SK-N-DZ (cell line): ENCODE results near the gene KRT37.
"Not testable (repeated sequence)": the region's sequence is repeated elsewhere in the genome, so short reads cannot be mapped to it uniquely, and the experiment has no call there.

Experiments used
- DNase-seq: peaks from one replicate; pipeline ENCODE4 v3.0.0-alpha.2; 2015; ENCODE audit warnings: low spot score

Gene KRT37

DNA sequence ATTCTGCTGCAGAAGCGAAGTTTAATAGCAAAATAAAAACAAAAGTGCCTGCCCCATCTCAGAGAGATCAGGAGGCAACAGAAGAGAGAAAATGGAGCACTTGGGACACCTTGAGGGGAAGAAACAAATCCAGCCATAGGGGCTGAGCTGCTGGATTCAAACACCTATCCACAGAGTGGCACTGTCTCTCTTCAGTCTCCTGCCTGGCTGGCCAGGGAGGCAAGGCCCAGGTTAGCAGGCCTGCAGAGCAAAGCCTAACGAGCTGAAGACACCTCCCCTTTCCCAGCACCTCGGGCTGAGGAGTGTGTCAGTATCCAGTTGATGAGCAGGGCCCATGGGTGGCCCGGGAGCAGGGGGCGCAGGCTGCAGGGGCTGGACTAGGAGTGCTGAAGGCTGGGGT lies 18.2 kb downstream of the KRT37 start:
- no peak for DNase-seq

DNA sequence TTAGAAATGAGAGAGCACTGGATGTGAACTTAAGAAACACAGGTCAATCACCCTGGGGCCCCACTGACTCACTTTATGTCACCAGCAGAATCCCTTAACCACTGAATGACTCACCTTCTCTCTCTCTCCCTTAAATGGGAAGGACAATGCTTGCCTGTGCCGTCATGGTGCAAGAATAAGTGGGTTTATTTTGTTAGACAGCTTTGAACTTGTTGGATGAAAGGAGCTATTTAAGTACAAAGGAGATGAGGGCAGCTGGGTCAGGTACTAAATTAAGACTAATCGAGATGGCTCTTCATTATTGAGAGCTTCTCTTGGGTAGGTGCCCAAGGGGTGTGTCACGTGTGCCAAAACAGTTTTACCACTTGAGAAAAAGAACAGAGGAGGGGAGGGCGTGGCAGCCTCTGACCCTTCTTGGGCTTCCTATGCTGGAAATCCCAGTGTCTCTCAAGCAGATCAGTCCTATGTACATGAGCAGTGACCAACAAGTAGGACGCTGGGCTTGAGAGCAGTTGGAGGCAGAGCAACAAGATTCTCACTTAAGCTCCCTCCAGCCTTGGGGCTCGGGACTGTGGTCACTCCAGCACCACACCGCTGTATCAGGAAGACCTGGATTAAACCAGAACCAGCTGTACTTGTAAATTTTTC lies 20.2 kb downstream of the KRT37 start:
- DNase-seq, result no peak

GRCh38 chr17:41403404-41404023 lies 20.9 kb downstream of the KRT37 start:
- no peak for DNase-seq

DNA sequence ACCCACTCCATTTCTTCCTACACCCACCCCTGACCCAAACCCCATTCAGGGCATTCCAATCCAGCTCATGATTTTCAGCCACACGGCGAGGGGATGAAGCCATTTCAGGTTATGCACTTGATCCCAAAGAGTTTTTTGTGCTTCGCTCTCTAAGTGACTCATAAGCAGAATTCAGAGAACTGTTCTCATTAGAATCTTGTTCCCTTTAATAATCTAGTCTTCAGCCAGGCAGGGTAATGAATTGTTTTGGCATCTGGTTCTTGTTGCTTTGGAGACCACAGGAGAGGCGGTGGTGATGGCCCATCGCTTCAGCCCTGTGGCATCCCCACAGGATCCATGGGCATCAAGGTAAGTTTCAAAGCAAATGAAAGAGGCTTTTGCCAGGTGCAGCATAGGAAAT lies 22.2 kb downstream of the KRT37 start:
- no peak for DNase-seq

DNA sequence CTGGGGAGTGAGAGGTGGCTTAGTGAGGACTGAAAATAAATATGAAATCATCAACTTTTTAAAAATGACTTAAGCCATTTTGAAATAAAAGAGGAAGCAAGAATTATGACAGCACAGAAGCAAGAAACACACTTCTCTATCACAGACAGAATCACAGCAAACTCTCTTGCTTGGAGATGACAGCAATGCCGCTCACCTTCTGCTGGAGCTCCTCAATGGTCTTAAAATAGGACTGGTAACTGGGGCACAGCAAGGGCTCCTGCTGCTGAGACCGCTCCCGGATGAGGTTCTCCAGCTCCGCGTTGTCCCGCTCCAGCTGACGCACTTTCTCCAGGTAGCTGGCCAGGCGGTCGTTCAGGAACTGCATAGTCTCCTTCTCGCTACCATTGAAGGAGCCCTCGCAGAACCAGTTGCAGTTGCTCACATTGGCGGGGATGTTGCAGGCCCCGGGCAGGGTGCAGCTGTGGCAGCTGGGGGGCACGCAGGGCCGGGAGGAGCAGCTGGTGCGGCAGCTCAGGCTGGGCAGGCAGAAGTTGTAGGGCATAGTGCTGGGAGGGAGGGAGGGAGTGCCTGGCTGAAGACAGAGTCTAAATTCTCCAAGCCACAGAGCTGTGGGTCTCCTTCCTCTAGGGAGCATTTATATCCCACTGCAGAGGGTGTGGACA lies 27.3 kb downstream of the KRT37 start, which contains the start of gene KRT31:
KRT31 (minus strand) TSS at position 613 of the 665 bp plus-strand sequence; CDS start at position 544, 69 bp downstream.
- DNase-seq, result no peak

GRCh38 chr17:41396340-41396739 lies 28.0 kb downstream of the KRT37 start:
- DNase-seq, result no peak

- no peak for DNase-seq
Measured at GRCh38 chr17:41395611-41396010, 28.8 kb downstream of the KRT37 start.

GRCh38 chr17:41395044-41395443 lies 29.3 kb downstream of the KRT37 start:
- not testable (repeated sequence) for DNase-seq

DNA sequence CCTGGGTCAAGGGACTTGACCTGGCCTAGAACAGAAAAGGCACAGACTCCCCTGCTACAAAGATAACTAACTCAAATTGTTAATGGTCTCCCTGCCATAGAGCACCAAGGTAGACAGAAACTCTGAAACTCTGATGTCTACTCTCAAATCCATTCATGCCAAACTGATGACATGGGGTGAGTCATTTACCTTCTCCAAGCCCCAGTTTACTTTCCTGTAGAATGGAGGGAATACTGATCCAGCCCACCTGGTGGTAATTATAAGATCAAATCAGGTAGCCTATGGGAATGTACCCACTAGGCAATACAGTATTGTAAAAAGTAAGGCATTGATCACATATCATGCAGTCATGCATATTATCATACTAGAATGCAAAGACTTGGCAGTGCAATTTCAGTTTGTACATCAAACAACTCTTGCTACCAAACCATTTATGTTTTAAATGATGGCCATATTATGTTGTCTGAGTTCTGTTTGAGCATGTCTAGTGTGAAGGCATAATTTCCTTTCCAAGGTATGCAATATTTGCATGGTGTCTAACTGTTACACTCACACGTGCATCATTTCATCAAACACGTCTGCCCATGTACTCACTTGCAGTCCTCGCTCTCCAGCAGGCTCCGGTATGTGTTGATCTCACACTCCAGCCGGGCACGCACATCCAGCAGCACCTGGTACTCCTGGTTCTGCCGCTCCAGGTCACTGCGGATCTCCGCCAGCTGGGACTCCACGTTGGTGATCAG lies 30.0 kb downstream of the KRT37 start:
- DNase-seq, result no peak

GRCh38 chr17:41393826-41394225 lies 30.6 kb downstream of the KRT37 start:
- no peak for DNase-seq

- no peak for DNase-seq
Measured at GRCh38 chr17:41393294-41393693, 31.1 kb downstream of the KRT37 start.

DNA sequence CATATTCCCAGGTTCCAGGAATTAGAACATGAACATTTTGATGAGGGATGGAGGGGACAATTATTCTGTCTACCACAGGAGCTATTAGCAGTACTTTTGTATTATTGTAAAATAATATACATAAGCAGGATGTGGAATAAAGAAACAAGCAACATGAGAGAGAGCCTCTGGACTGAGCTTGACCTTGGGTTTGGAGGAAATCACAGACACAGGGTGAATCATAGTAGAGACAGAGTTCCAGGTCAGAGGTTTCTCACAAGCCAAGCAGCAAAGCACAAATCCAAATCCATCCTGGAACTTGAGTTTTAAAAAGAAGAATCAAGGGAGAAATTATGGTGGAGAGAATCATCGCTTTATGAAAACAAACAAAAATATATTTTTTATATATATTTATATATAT lies 32.1 kb downstream of the KRT37 start:
- no peak for DNase-seq

DNA sequence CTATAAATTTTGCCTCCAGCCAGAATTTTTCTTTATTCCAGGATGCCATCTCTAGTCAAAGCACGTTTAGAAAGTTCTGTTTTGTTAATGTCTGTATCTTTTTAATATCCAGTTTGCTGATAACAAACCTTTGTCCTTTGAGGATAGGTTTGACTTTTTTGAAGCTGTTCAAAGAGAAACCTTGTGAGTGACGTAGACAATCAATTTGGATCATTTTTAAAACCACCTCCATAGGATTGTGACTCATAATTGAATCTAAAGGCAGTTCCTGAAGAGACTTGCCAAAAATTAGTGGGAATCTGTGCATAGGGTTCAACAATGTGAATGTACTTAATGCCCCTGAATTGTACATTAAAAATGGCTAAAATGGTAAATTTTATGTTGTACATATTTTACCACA lies 32.9 kb downstream of the KRT37 start:
- DNase-seq, result no peak

DNA sequence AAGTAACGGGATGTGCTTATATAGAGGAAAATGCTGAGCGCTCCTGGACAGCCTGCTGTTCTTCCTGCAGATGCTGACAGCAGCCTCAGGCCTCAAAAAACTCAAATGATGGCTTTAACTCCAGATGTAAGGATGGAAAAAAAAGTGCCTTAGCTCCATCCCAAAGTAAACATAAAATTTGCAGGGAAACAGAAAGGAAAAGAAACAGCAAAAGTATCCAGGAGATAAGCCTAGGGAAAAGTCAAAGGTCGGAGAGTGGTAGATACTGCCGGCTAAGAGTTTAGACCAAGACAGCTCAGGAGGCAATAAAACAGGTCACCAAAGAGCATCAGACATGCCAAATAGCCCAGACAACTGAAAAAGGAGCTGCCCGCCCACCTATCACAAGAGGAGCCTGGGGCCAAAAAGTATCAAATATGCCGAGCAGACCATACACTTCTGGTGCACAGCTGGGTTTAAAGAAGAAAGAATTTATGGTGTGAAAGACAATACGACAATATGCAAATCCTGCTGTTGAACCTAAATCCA lies 33.9 kb downstream of the KRT37 start:
- no peak for DNase-seq

DNA sequence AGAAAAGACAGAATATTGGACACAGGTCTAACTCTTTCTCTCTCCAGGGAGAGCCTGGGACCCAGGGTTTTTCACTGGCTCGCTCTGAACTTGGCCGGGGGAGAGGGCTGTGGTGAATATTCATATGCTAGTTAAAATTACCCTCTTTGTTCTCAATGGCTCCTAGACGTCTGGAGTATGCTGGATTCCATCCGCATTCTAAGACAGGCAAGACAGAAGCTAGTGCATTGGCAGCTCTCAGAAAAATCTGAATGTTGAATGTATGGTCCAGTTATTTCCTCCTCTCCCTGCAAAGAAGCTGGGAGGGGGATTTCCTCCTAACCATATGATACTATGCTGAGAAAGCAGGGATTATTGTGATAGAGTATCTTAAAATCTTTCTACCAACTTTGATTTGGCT lies 36.7 kb downstream of the KRT37 start:
- no peak for DNase-seq

DNA sequence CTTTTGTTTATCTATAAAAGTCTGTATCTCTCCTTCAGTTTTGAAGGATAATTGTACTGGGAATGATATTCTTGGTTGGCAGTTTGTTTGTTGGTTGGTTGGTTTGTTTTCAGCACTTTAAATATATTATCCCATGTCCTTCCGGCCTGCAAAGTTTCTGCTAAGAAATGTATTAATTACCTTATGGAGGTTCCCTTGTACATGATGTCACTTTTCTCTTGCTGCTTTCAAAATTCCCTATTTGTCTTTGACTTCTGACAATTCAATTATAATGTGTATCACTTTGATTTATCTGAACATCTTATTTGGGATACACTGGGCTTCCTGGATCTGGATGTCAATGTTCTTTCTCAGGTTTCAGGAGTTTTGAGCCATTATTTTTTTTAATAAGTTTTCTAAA lies 38.2 kb downstream of the KRT37 start:
- DNase-seq, result no peak

DNA sequence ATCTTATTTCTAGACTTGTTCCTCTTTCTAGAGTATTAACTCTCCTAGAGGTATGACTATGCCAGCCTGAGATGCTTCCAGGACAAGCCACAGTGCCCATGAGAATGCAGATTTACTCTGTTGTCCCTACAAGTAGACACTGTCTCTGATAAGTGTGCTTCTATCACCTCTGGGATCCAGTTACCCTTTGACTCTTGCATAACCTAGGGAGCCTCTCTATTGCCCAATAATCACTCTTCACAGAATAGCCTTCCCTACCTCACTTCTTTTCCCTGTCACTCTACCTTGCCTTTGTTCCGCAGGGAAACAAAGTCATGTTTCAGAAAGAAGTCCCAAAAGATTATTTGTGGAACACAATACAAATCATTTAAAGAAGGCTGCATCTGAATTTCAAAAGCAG lies 40.7 kb downstream of the KRT37 start:
- no peak for DNase-seq

- DNase-seq, result no peak
Measured at GRCh38 chr17:41382394-41382793, 42.0 kb downstream of the KRT37 start.

GRCh38 chr17:41381943-41382342 lies 42.4 kb downstream of the KRT37 start, which contains the start of gene KRT34:
TSS of gene KRT34 (minus strand) at chr17:41382306. CDS start at chr17:41382246, 60 bp downstream.
- DNase-seq, result not testable (repeated sequence)

DNA sequence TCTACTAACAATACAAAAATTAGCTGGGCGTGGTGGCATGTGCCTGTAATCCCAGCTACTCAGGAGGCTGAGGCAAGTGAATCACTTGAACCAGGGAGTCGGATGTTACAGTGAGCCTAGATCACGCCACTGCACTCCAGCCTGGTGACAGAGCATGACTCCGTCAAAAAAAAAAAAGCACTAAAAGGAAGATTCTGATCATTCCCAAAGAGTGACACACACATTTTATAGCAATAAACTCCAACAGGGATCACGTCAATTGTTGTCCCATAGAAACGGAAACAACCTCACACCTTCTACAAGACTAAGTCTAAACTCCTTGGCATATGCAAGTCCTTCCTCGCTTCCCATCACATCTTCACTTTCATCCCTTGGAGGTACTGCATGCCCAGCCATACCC lies 44.3 kb downstream of the KRT37 start:
- DNase-seq, result not testable (repeated sequence)

DNA sequence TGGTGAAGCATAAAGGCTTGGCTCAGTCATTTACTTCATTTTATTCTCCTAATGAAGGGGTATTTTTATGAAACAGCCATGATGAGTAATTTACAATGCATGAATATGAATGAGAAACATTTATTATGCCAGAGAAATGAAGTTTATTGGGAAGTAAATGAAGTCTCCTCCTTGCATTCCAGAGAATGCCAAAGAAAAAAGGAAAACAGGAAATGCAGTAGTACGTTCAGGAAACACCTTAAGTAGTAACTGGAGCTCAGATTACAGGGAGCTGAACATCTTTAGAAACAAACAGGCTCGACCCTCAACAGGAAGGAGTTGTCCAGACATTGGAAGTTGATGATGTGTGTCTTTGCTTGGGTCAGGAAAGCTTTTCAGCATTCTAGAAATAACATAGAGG lies 46.8 kb downstream of the KRT37 start:
- DNase-seq, result no peak
